ENCODE data around the gene FIGLA.

DNA sequence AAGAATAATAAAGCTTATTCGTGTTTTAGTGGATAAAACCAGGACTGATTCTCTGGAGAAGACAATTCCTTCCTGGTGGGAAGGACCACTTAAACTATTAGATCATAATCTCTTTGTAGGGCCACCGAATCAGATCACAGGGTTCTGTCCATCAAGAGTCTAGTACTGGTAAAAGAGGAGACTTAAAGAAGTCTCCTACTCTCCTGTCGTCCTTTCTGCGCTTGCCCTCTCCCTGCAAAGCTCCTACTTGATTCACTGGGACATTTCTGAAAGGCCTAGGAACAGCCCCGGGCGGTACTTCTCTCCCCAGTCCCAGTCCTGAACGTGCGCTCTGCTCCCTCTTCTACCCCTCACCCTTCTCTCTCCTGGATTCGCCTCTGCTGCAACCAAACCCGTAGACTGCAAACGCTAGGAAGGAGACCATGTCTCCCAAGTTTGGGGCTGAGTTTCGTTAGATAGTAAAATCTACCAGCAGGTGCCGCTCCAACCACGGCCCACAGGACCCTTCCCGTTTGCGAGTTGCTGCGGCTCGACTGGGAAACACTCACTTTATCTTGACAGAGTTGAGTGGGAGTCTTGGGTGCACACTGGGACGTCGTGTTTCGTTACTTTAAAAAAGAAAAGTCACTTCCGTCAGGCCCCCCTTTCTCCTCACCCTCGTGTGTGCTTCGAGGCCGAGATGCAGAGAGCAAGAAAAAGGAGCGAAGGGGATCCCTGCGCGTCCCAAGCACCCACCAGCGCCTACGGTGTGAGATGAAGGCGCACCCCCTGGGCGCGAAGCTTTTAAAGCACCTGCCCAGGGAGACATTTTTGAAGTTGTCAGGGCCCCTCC lies 923 bp downstream of the FIGLA start:
- TF ChIP-seq, protein P1, sequence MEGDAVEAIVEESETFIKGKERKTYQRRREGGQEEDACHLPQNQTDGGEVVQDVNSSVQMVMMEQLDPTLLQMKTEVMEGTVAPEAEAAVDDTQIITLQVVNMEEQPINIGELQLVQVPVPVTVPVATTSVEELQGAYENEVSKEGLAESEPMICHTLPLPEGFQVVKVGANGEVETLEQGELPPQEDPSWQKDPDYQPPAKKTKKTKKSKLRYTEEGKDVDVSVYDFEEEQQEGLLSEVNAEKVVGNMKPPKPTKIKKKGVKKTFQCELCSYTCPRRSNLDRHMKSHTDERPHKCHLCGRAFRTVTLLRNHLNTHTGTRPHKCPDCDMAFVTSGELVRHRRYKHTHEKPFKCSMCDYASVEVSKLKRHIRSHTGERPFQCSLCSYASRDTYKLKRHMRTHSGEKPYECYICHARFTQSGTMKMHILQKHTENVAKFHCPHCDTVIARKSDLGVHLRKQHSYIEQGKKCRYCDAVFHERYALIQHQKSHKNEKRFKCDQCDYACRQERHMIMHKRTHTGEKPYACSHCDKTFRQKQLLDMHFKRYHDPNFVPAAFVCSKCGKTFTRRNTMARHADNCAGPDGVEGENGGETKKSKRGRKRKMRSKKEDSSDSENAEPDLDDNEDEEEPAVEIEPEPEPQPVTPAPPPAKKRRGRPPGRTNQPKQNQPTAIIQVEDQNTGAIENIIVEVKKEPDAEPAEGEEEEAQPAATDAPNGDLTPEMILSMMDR (conservative IDR thresholded peaks at IDR 0.05; ENCODE audit: low read depth in 2 of 2) = peak; percentile 87 to 96
- peak; percentile 80 for TF ChIP-seq EZH2 (IDR thresholded peaks at IDR 0.05; ENCODE audit: low read depth, unreplicated experiment)

All from GM23338 (cell line).